GM18868 (cell line): ENCODE data around the gene ASPN.

Source experiments
- ATAC-seq: cut with Tn5 transposase; IDR thresholded peaks from one replicate; pipeline ENCODE4 v1.9.1; 2021; ENCODE audit warnings: mild to moderate bottlenecking, moderate library complexity; ENCODE audit not compliant: unreplicated experiment

The ASPN gene

DNA sequence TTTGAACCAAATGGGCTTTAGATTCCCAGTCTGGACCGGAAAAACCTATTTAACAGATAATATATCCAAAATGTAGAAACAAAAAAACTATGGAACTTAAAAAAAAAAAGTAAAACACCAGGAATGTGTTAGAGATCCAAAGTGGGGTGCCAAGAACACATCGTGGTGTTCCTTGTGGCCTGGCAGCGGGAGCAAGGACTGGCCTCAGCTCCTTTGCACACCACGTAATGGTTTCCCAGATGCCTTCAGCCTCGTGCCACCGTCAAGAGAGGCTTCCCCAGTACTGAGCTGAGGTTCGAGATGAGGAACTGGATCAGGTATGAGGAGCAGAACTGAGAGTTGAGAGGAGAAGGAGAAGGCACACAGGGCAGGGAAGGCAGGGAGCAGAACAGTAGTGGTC is 3.5 kb downstream of the ASPN start:
- ATAC-seq = no peak

DNA sequence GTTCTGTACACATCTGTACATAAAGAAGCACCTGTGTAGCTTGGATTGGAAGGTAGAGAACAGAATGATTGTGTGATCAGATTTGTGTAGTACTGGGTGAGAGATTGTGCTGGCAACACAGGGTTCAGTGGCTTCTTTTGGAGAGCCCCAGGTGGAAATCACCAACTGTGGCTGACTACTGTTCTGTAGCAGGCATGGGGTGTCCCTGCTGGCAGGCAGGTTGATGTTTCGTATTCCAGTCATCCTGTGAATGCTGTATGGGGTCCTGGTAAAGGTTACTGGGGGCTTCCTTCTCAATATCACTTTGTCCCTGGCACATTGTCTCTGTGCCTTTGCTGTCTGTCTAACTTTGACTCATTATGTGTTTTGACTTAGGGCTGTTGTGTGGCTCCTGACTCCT is 5.3 kb downstream of the ASPN start:
- peak; percentile 85 for ATAC-seq

DNA sequence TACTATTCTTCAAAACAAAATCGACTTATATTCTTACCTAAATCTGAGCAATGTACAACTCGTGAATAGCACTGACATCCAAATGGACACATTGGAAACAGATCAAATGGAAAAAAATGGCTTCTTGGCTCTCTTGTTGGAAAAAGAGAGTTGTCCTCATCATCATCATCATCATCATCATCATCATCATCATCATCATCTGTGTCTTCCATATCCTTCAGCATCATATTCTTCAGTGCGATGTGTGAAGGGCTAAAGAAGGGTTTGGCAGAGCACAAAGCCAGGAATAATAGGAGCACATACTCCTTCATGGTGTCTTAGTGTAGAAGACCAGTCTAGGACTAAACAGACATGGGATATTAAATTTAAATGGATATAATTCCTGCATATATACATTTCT is 7.7 kb downstream of the ASPN start:
- no peak for ATAC-seq

DNA sequence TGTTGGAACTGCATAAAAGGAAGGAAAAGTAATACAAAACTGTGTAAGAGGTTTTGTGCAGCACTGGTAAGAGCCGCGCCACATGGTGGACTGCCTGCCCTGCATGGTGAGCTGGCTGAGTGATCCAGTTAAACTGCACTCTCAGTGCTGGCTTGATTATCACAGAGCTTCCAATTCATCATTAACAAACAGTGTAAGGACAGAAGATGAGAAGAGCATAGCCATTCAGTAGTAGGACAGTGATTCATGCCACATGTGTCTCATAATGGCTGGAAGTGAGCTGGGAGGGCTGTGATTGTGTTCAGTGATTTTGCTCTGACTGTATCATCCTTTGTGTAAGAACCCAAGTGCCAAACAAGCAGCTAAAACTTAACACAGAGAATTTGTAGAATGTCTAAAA is 14.1 kb downstream of the ASPN start:
- ATAC-seq = no peak

DNA sequence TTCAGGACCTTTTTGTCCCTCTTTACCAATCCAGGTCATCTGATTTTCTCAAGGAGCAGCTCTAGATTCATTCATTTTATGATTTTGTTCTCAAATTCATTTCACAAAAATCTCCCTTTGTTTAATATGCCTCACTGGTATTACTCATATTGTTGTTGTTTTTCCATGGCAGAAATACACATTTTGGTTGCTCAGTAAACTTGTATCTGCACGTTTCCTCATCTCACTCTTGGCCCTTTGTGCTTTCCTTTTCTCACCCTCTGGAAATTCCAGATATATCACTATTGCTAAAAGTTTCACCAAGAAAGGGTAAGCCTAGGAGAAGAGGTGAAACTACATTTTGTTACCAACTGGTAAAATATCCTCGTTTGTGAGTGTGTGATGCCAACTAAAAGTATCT is 14.8 kb downstream of the ASPN start:
- no peak for ATAC-seq

DNA sequence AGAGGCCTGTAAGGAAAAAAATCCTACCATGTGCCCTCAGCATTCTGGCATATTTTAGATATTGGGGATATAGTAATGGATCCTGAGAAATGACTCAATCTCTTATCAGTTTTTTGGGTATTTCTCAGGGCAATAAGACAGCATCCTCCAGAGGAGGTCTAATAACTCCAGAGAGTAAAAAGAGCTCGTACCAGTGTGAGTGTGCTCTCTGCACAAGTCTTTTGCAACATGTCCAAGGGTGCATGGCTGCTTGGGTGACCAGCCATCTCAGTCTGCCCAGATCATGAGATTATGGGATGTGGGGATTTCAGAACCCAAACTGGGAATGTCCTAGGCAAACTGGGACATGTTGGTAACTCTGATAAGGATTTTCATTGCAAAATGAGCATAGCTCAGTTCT is 15.3 kb downstream of the ASPN start:
- no peak for ATAC-seq

DNA sequence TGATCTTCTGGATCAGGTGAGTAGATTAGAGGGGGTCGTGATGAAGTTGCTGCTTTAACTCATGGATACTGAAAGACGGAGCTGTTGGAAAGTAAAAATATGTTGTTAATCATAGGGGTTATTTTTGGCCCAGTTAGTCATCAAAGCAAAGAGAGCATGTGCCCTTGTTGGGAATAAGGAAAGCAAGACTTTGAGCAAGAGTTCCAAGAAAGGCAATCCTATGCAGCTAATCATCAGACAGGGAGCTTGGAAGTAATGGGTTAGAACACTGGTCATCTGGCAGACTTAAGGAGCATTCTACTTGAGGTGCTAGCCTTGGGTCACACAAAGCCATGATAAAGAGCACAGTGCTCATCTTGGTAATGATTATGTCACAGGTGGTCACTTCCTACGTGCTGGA is 18.3 kb downstream of the ASPN start:
- ATAC-seq = no peak

DNA sequence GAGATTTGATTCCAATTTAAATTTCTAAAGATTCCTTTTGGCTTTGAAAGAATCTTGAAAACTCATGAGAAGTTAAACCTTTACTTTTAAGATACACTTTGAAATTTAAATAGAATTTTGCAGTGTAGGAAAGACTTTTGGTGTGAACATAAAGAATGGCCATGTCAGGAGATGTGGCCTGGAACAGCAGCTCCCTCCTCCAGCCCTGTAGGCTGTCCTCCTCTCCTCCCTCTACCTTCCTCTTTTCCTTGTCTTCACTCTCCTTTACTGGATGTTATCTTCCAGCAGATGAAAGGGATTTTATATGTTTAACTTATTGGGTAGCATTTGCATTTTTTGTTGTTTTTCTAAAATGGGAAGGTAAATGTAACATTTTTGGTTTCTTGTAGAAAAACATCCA is 18.9 kb downstream of the ASPN start:
- ATAC-seq = no peak

DNA sequence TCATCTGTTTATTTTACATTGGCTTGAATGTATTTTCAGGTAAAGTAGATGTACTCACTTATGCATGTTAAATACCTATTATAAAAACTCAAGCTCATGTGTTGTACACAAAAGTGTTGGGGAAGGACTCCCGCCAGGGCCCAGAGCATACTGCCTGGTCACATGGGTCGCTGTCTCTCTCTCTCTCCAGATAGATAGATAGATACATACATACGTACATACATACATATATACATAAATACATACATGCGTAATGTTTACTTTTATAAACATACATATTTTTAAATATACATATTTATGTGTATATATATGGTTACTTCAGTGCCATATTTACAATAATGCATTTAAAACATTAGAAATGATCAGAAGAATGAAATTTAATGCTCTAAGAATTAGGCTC is 24.7 kb downstream of the ASPN start:
- ATAC-seq = no peak

DNA sequence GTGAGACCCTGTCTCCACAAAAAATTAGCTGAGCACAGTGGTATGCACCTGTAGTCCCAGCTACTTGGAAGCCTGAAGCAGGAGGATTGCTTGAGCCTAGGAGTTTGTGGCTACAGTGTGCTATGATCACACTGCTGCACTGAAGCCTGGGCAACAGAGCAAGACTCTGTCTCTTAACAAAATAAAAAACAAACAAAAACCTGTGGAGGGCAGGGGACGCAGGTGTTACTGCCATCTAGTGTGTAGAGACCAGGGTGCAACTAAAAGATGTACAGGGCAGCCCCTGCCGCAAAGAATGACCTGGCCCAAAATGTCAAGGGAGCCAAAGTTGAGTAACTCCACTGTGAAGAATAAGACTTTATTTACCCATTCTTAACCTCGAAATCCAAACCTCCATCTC is 27.1 kb downstream of the ASPN start:
- no peak for ATAC-seq

DNA sequence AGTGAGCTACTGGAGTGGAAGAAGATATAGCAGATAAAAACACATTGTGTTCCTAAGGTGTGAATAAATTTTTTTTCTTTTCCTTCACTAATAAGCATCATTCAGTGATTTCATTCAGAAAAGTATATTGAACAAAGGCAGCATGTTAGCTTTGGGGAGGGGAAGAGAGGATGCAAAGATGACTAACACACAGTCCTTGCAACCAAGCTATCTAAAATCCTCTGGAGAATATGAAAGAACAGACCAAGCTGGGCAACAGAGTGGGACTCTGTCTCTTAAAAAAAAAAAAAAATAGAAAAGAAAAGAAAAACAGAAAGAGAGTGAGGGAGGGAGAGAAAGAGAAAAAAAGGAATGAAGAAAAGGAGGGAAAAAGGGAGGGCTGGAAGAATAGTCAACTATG is 35.8 kb downstream of the ASPN start:
- ATAC-seq = no peak

DNA sequence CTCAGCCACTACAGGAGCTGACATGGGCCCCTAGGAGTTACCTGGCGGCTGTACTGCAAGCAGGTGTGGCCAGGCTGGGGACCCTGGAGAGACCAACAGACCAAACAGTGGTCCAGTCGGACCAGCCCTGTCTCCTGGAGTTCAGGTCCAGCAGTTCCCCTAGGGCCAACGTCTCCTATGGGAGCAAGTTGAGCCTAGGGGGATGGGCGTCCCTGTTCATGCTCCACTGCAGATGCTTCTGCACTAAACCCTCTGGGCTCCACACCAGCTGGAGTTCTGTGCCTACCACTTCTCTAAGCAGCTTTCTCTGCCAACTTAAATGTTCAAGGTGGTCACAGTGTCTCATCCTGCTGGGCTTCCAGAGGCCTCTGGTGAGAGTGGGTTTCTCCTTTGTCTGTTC is 37.5 kb downstream of the ASPN start:
- ATAC-seq = no peak

DNA sequence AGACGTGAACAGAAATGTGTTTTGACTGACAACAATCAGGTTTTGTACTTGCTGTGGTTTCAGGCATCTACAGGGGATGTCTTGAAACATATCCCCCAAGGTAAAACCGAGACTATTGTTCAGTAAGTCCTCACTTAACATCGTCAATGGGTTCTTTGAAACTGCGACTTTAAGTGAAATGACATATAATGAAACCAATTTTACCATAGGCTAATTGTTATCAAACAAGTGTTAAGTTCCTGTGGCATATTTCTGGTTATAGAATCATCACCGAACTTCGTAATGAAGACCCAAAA is 41.6 kb downstream of the ASPN start:
- no peak for ATAC-seq

DNA sequence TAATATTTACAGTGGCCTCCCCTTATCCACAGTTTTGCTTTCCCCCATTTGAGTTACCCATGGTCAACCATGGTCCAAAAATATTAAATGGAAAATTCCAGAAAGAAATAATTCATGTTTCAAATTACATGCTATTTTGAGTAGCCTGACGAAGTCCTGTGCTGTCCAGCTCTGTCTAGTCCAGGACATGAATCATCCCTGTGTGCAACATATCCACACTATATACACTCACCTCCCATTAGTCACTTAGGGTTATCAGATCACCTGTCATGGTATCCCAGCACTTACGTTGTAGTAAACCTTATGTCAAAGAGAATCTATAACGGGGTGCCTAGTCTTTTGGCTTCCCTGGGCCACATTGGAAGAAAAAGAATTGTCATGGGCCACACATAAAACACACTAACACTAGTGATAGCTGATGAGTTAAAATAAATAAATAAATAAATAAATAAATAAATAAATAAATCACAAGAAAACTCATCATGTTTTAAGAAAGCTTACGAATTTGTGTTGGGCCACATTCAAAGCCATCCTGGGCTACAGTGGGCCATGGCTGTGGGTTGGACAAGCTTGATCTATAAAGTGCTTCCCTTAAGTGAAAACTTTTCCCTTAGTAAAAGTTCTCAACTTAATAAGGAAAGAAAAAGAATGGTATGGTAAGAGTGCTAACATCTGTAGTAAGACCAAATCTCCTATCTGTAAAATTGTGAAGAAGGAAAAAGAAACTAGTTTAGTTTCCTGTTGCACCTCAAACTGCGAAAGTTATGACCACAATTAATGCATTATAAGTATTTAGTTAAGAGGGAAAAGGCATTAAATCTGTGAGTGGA is 42.2 kb downstream of the ASPN start:
- ATAC-seq = no peak

DNA sequence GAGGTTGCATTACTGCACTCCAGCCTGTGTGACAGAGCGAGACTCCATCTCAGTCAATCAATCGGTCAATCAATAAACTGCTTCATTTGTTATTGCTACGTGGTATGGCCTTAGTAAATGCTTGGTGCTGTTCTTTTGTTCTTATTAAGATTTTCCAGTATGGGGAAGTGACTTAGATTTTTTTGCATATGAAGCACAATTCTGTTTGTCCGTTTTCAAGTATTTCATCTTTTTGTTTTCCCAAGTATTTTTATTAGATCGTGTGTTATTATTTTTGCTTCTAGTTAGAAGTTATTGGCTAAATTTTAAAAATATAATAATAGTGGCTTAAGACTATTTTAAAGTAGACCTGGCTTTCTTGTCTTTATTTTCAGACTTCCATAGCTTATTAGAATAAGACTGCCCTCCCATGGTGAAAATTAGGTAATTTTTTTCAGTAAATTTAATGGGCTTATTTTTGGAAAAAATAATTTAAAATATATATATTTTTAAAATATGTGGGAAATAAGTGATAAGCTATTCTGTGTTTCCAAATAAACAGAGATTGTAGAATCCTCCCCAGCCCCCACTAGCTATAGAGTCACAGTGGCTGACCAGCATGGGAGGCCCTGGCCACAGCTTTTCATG is 43.3 kb downstream of the ASPN start:
- ATAC-seq = no peak

DNA sequence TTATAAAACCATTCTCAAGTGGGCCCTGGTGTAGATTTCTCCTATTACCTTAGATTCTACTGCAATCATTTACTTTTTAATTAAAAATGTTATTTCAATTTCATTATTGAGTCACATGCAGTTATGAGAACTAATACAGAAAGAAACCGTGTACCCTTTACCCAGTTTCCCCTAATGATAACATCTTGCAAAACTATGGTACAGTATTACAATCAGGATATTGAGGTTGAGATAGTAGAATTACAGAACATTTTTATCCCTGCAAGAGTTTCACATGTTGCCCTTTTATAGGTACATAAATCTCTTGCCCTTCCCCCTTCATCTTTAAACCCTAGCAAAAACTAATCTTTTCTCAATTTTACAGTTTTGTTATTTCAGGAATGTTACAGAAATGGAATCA is 47.0 kb downstream of the ASPN start:
- no peak for ATAC-seq

DNA sequence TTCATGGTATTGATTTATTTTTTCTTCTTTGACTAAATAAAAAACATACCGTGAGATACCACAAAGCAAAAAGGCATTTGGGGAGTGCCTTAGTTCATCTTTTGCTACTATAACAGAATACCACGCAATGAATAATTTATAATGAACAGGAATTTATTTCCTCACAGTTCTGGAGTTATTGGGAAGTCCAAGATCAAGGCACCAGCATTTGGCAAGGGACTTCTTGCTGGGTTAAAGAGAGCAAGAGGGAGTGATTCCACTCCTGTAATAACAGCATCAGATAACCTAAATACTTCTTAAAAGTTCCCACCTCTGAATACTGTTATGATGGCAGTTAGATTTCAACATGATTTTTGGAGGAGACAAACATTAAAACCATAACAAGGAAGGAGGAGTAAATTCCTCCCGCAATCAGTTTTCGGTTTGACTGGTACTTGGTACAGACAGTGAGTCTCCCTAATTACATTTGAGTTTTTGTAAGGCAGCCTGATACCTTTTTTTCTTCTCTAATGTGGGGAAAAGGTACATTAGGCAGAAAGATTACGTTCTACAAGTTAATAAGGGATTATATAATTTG is 49.2 kb downstream of the ASPN start:
- no peak for ATAC-seq

DNA sequence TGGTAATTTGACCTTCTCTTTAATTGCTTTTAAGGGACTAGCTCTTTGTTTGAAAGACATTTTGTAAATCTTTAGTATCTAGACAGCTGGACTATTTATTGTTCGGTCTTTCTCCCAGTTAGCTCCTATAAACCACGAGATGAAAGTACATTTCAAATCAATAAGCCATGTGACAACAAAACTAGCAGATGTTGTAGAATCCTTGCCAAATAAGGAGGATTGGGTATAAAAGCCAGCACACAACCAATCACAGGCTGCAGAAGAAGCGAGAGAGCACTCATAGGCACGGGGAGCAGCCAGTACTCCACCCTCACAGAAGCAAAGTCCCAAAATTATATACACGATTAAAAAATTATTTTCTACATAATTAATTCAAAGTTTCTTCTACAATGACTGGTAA is 50.0 kb downstream of the ASPN start:
- ATAC-seq = no peak

DNA sequence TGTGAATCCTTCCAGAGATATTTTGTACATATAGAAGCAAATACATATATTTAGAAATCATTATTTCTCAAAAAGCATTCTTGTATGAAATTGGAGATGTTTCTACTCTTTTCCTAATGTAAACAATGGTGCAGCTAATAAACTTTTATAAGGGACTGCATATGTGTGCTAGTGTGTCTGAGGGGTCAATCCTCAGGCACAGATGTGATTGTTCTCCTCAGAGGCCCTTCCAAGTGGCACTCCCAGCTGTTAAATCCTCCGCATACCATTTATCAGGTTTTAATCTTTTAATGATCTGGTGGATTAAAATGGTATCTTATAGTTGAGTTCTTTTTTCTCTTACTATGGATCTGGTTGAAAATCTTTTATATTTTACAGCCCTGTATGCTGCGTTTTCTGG is 52.5 kb downstream of the ASPN start:
- ATAC-seq = no peak

DNA sequence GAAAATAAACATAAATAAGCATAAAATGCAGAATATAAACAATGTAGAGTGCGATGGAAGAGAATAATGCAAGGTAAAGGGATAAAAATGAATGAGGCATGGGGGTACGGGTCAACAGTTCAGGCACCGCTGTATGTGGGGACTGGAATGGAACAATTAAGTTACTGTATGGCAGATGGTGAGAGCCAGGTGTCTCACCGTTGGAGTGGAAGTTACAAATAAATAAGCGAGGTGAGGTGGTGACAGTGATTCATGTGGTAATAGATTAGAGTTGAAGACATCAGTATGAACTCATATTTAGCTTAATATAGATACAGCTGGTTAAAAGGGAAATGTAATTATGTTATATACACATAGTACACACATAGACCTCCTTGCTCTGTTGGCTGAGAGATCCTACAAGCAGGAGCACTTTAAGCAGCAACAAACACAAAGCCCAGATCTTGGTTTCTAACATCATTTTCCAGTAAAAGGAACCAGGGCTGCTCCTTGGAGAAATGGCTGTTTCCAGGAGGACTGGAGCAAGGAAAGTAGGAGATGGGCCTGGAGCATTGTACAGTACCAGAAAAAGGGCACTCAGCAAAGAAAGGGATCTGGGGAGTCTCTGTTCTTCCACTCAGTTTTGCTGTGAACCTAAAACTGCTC is 55.7 kb downstream of the ASPN start:
- ATAC-seq = no peak

DNA sequence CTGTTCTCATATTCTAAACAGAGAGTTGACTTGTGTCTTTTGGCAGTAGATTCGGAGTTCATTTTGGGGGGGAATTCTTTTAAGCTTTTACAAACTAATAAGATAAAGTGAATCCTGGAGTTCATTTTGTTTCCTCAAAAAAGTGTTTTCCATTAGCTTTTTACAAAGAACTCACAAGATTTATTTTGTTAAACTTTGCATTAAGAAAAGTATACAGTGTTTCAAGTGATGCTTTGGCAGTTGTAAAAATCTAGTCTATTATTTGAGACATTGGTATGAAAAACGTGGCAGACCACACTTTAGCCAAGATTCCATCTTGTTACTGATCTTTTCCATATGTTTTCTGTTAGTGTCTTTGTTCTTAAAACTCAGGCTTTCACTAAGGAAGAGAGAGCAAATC is 56.8 kb downstream of the ASPN start:
- ATAC-seq = no peak

DNA sequence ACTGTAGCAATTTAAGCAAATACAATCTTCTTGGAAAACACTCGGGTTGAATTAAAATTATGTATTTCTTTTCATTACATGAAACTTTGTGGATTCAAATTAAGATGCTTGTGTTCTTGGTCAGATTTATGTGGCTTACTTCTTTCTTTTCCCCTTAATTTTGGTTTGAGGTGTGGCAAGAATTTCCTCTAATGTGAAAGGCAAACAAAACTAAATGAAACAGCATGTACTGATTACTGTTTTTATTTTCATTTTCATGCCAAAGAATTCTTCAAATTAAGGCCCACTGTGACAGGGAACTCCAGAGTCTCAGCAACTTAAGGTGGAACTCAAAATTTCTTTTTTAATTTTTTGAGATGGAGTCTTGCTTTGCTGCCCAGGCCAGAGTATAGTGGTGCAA is 58.0 kb downstream of the ASPN start, which contains the start of gene OMD:
Gene OMD, minus strand, starts transcription at position 132 of the 400 bp plus-strand sequence. CDS start 6,913 bp downstream, outside the sequence.
- ATAC-seq = no peak
